ENCODE measurements around the gene ANKRD27.

- TF ChIP-seq CTCF (IDR thresholded peaks at IDR 0.05) (no peak), EZH2 (IDR thresholded peaks at IDR 0.05; ENCODE audit: borderline replicate concordance, insufficient read depth, low read depth, low read length, poor library complexity, severe bottlenecking) (no peak)
These were observed 48.0 kb downstream of the ANKRD27 start for GRCh38 chr19:32626969-32627368.
